HEK293 (cell line): ENCODE data around the gene CCNA2.

Experiments
- CTCF ChIA-PET: fragments of 350-600 bp; formaldehyde crosslinking; extraction: SDS; loops from one replicate; lab custom pipeline; 2021; ENCODE audit warnings: antibody characterized with exemption; lab: Yijun Ruan, JAX
- POLR2A ChIA-PET: fragments of 300-600 bp; formaldehyde crosslinking; extraction: SDS; loops from one replicate; lab custom pipeline; 2020; ENCODE audit warnings: antibody characterized with exemption, inconsistent platforms; lab: Yijun Ruan, JAX
- H3K27ac ChIP-seq: fragments of 200-500 bp; sonication (Bioruptor generic); 2 replicates; pipeline ENCODE4 v1.5.1; 2014; ENCODE audit warnings: low read depth, low read length, control low read depth, inconsistent platforms; ENCODE audit errors: extremely low read depth
- H3K36me3 ChIP-seq, 2 experiments: fragments of 200-500 bp in 1 of 2; sonication (Bioruptor generic) in 1 of 2; 1 replicate in 1 of 2; 2 replicates in 1 of 2; pipeline ENCODE4 v1.5.1; 2014 to 2017; ENCODE audit warnings: inconsistent platforms in 2 of 2, low read length in 2 of 2; ENCODE audit not compliant: control insufficient read depth in 2 of 2, insufficient read depth in 1 of 2
- H3K4me1 ChIP-seq: fragments of 200-500 bp; sonication (Bioruptor generic); 2 replicates; pipeline ENCODE4 v1.5.1; 2014; ENCODE audit warnings: mild to moderate bottlenecking, low read length, inconsistent platforms; ENCODE audit not compliant: control insufficient read depth, insufficient read depth
- H3K4me3 ChIP-seq: 2 replicates; pipeline ENCODE4 v1.5.1; 2011; ENCODE audit warnings: low read depth, mild to moderate bottlenecking, control low read depth, low read length, moderate library complexity
- H3K9me3 ChIP-seq: fragments of 200-500 bp; sonication (Bioruptor generic); 2 replicates; pipeline ENCODE4 v1.5.1; 2014; ENCODE audit warnings: low read depth, low read length, inconsistent platforms; ENCODE audit not compliant: control insufficient read depth, insufficient read depth
- BCL11B ChIP-seq: fragments of 450-650 bp; formaldehyde crosslinking; IDR thresholded peaks from 2 replicates; pipeline ENCODE4 v1.5.1; 2016; ENCODE audit warnings: low read depth, missing biosample characterization, missing genetic modification characterization
- GLI4 ChIP-seq: fragments of 450-650 bp; formaldehyde crosslinking; IDR thresholded peaks from 2 replicates; pipeline ENCODE4 v1.5.1; 2016; ENCODE audit warnings: missing biosample characterization, missing genetic modification characterization
- HOXD13 ChIP-seq: sonication (generic); formaldehyde crosslinking; IDR thresholded peaks from 2 replicates; pipeline ENCODE4 v1.8.0; 2022; ENCODE audit warnings: missing genetic modification reagents, borderline replicate concordance
- MEIS1 ChIP-seq: sonication (generic); formaldehyde crosslinking; IDR thresholded peaks from 2 replicates; pipeline ENCODE4 v1.8.1; 2022; ENCODE audit warnings: missing genetic modification reagents, mild to moderate bottlenecking, borderline replicate concordance
- ZEB2 ChIP-seq: fragments of 450-650 bp; formaldehyde crosslinking; IDR thresholded peaks from 2 replicates; pipeline ENCODE4 v1.5.1; 2016; ENCODE audit warnings: missing biosample characterization, missing genetic modification characterization
- ZFHX2 ChIP-seq: fragments of 450-650 bp; formaldehyde crosslinking; conservative IDR thresholded peaks from 2 replicates; pipeline ENCODE4 v1.5.1; 2016; ENCODE audit warnings: missing biosample characterization, missing genetic modification characterization
- ZFP37 ChIP-seq: fragments of 450-650 bp; formaldehyde crosslinking; IDR thresholded peaks from 2 replicates; pipeline ENCODE4 v1.5.1; 2016; ENCODE audit warnings: missing biosample characterization, missing genetic modification characterization
- ZNF133 ChIP-seq: fragments of 450-650 bp; formaldehyde crosslinking; IDR thresholded peaks from 2 replicates; pipeline ENCODE4 v1.5.1; 2016; ENCODE audit warnings: missing biosample characterization, missing genetic modification characterization
- ZNF148 ChIP-seq: fragments of 450-650 bp; formaldehyde crosslinking; IDR thresholded peaks from 2 replicates; pipeline ENCODE4 v1.5.0; 2017; ENCODE audit warnings: missing biosample characterization, missing genetic modification characterization, borderline replicate concordance
- ZNF174 ChIP-seq: fragments of 450-650 bp; formaldehyde crosslinking; IDR thresholded peaks from 2 replicates; pipeline ENCODE4 v1.5.0; 2017; ENCODE audit warnings: missing biosample characterization, mild to moderate bottlenecking, missing genetic modification characterization
- ZNF211 ChIP-seq: fragments of 450-650 bp; formaldehyde crosslinking; IDR thresholded peaks from 2 replicates; pipeline ENCODE4 v1.5.1; 2016; ENCODE audit warnings: low read depth, missing biosample characterization, missing genetic modification characterization
- ZNF354C ChIP-seq: fragments of 450-650 bp; formaldehyde crosslinking; IDR thresholded peaks from 2 replicates; pipeline ENCODE4 v1.5.1; 2016; ENCODE audit warnings: missing biosample characterization, missing genetic modification characterization, low read depth, borderline replicate concordance
- ZNF366 ChIP-seq: fragments of 450-650 bp; formaldehyde crosslinking; conservative IDR thresholded peaks from 2 replicates; pipeline ENCODE4 v1.5.1; 2016; ENCODE audit warnings: missing biosample characterization, missing genetic modification characterization
- ZNF544 ChIP-seq: fragments of 450-650 bp; formaldehyde crosslinking; IDR thresholded peaks from 2 replicates; pipeline ENCODE4 v1.5.0; 2017; ENCODE audit warnings: missing biosample characterization, missing genetic modification characterization
- ZNF549 ChIP-seq: fragments of 450-650 bp; IDR thresholded peaks from 2 replicates; pipeline ENCODE4 v1.5.1; 2018; ENCODE audit warnings: missing biosample characterization, missing genetic modification characterization, mild to moderate bottlenecking, inconsistent platforms, moderate library complexity
- ZNF555 ChIP-seq: fragments of 450-650 bp; formaldehyde crosslinking; conservative IDR thresholded peaks from 2 replicates; pipeline ENCODE4 v1.5.1; 2017; ENCODE audit warnings: missing biosample characterization, mild to moderate bottlenecking, missing genetic modification characterization, inconsistent platforms
- ZNF561 ChIP-seq: fragments of 450-650 bp; IDR thresholded peaks from 2 replicates; pipeline ENCODE4 v1.5.1; 2018; ENCODE audit warnings: missing biosample characterization, missing genetic modification characterization, borderline replicate concordance
- ZNF692 ChIP-seq: fragments of 450-650 bp; formaldehyde crosslinking; IDR thresholded peaks from 2 replicates; pipeline ENCODE4 v1.5.1; 2016; ENCODE audit warnings: missing biosample characterization, missing genetic modification characterization
- ZNF830 ChIP-seq: fragments of 450-650 bp; IDR thresholded peaks from 2 replicates; pipeline ENCODE4 v1.5.0; 2018; ENCODE audit warnings: missing biosample characterization, missing genetic modification characterization, low read depth, mild to moderate bottlenecking, moderate library complexity
- ZSCAN30 ChIP-seq: fragments of 450-650 bp; IDR thresholded peaks from 2 replicates; pipeline ENCODE4 v1.5.1; 2018; ENCODE audit warnings: missing biosample characterization, mild to moderate bottlenecking, missing genetic modification characterization, moderate library complexity
- TF ChIP-seq, protein P1 (sequence below): fragments of 450-650 bp; formaldehyde crosslinking; IDR thresholded peaks from 2 replicates; pipeline ENCODE4 v1.5.1; 2016; ENCODE audit warnings: missing biosample characterization, missing genetic modification characterization

Gene CCNA2

DNA sequence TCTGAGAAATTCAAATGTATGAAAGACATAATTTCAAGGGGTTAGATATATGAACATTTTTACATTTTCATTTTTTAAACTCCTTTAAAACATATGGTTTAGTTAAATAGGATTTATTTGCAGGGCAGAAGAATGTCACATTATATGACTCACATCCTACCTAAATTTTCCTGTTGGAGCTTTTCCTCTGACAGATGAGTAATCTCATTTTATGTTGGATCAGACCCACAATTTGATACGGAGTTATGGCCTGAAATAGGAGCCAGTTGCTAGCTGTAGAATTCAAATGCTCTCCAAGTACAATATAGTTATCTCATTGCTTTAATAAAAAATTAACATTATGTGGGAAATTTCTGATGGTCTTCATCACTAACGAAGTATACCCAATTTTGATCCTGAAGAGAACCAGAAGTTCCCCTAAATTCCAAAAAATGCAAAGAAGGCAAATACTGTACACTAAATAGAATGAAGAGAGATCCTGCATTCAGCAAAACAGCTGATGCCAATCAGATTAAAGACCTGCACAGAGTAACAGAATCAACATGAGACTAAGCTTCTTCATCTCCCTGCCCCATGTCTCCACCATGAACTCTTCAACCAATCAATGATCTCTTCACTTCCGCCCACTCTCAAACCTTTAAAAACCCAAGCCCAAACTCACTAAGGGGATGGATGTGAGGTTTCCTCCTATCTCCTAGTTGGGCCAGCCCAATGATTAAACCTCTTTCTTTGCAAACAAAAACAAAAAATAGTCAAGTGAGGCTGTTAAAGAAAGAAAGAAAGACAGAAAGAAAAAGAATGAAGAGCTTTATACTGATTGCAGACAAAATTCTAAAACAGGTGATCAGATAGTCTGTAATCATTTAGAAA, 33.5 kb downstream of the CCNA2 start (continued):
- no peak for TF ChIP-seq MEIS1 (CRISPR knock-in tag)
- no peak for TF ChIP-seq ZNF211 (tag by site-specific recombination)
- TF ChIP-seq ZNF366 (tag by site-specific recombination) = no peak
- TF ChIP-seq ZNF555 (tag by site-specific recombination) = no peak
- TF ChIP-seq ZFHX2 (tag by site-specific recombination) = no peak

GRCh38 chr4:121789455-121789854, 34.2 kb downstream of the CCNA2 start:
- no peaks in the 10 kb centered on the region for H3K9me3 ChIP-seq
- CTCF ChIA-PET = interaction anchor here (0.7 kb wide), 1 partner anchor 11 kb away, joined by 3 read pairs; the partner anchor contains the start of gene EXOSC9
- TF ChIP-seq ZNF830 (tag by site-specific recombination) = no peak
- TF ChIP-seq ZNF366 (tag by site-specific recombination) = 0 out of 2 replicates have a peak, but pooled peaks have one; percentile 23
- TF ChIP-seq, all 188 proteins: peak for 1
- H3K4me3 ChIP-seq = no peak overlapping the region
- no peaks in the 10 kb centered on the region for H3K36me3 ChIP-seq
- POLR2A ChIA-PET = interaction anchor here (0.9 kb wide), 1 partner anchor 12 kb away, joined by 3 read pairs; the partner anchor contains the start of gene EXOSC9
- no peaks in the 10 kb centered on the region for H3K4me1 ChIP-seq
- H3K27ac ChIP-seq = no peak overlapping the region

- no peaks in the 10 kb centered on the region for H3K4me1 ChIP-seq
- POLR2A ChIA-PET = interaction anchor here (0.6 kb wide), 1 partner anchor 91 kb away, joined by 4 read pairs; no protein-coding TSS in a partner anchor
- H3K36me3 ChIP-seq = no peaks in the 10 kb centered on the region
- TF ChIP-seq ZNF692 (tag by site-specific recombination) = no peak
- TF ChIP-seq, protein P1, sequence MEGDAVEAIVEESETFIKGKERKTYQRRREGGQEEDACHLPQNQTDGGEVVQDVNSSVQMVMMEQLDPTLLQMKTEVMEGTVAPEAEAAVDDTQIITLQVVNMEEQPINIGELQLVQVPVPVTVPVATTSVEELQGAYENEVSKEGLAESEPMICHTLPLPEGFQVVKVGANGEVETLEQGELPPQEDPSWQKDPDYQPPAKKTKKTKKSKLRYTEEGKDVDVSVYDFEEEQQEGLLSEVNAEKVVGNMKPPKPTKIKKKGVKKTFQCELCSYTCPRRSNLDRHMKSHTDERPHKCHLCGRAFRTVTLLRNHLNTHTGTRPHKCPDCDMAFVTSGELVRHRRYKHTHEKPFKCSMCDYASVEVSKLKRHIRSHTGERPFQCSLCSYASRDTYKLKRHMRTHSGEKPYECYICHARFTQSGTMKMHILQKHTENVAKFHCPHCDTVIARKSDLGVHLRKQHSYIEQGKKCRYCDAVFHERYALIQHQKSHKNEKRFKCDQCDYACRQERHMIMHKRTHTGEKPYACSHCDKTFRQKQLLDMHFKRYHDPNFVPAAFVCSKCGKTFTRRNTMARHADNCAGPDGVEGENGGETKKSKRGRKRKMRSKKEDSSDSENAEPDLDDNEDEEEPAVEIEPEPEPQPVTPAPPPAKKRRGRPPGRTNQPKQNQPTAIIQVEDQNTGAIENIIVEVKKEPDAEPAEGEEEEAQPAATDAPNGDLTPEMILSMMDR (tag by site-specific recombination) = no peak
- no peak for TF ChIP-seq ZNF549 (tag by site-specific recombination)
- TF ChIP-seq ZNF544 (tag by site-specific recombination) = no peak
- TF ChIP-seq HOXD13 (CRISPR knock-in tag) = no peak
- no peak for TF ChIP-seq ZNF354C
- no peak for TF ChIP-seq ZNF561 (tag by site-specific recombination)
- no peak for TF ChIP-seq BCL11B (tag by site-specific recombination)
- TF ChIP-seq ZEB2 (tag by site-specific recombination) = no peak
- no peak for TF ChIP-seq ZNF148 (tag by site-specific recombination)
- no peak for TF ChIP-seq GLI4 (tag by site-specific recombination)
- no peak for TF ChIP-seq ZNF174 (tag by site-specific recombination)
- no peak for TF ChIP-seq ZSCAN30 (tag by site-specific recombination)
- no peak for TF ChIP-seq ZFP37
- TF ChIP-seq ZNF133 = no peak
- no peak overlapping the region for H3K27ac ChIP-seq
- CTCF ChIA-PET = no interaction called here
- H3K4me3 ChIP-seq = no peak overlapping the region
- no peaks in the 10 kb centered on the region for H3K9me3 ChIP-seq
Observed at GRCh38 chr4:121788896-121789295, 34.8 kb downstream of the CCNA2 start.
